HG03457 (cell line): Measurements from ENCODE around the gene ERVW-1.
A peak's percentile ranks its signal among the peaks of the same experiment; 100 is the strongest.
"Not testable (repeated sequence)": the region's sequence is repeated elsewhere in the genome, so short reads cannot be mapped to it uniquely, and the experiment has no call there.

ENCODE experiments used
- ATAC-seq: cut with Tn5 transposase; IDR thresholded peaks from one replicate; pipeline ENCODE4 v1.9.1; 2021; ENCODE audit warnings: moderate number of reproducible peaks; ENCODE audit not compliant: unreplicated experiment

The ERVW-1 gene

GRCh38 chr7:92473989-92474388 lies 3.8 kb downstream of the ERVW-1 start:
- ATAC-seq: not testable (repeated sequence)

- not testable (repeated sequence) for ATAC-seq
Observed at GRCh38 chr7:92468589-92468988, 9.2 kb downstream of the ERVW-1 start.

GRCh38 chr7:92466682-92467081 lies 11.1 kb downstream of the ERVW-1 start:
- ATAC-seq: no peak

- no peak for ATAC-seq
Observed at GRCh38 chr7:92464515-92464914, 13.2 kb downstream of the ERVW-1 start.

GRCh38 chr7:92462560-92462959 lies 15.2 kb downstream of the ERVW-1 start:
- ATAC-seq: no peak

GRCh38 chr7:92461027-92462003 lies 16.4 kb downstream of the ERVW-1 start:
- ATAC-seq: peak; percentile 57

GRCh38 chr7:92460510-92460909 lies 17.2 kb downstream of the ERVW-1 start:
- no peak for ATAC-seq

GRCh38 chr7:92460109-92460508 lies 17.6 kb downstream of the ERVW-1 start:
- no peak for ATAC-seq

GRCh38 chr7:92456236-92456635 lies 21.5 kb downstream of the ERVW-1 start:
- ATAC-seq: no peak

GRCh38 chr7:92451645-92452044 lies 26.1 kb downstream of the ERVW-1 start:
- ATAC-seq: no peak

GRCh38 chr7:92448205-92448747 lies 29.5 kb downstream of the ERVW-1 start:
- ATAC-seq: peak; percentile 44

- peak; percentile 88 for ATAC-seq
Observed at GRCh38 chr7:92447345-92448204, 30.2 kb downstream of the ERVW-1 start, which contains the start of gene GATAD1. Gene GATAD1 (plus strand): TSS chr7:92447482. CDS start chr7:92447730, 248 bp downstream.

GRCh38 chr7:92446869-92447344 lies 30.8 kb downstream of the ERVW-1 start:
- no peak for ATAC-seq

- ATAC-seq: not testable (repeated sequence)
Observed at GRCh38 chr7:92442720-92443119, 35.0 kb downstream of the ERVW-1 start.

- no peak for ATAC-seq
Observed at GRCh38 chr7:92437956-92438491, 39.7 kb downstream of the ERVW-1 start.

GRCh38 chr7:92436612-92437445 lies 40.9 kb downstream of the ERVW-1 start:
- no peak for ATAC-seq

- ATAC-seq: no peak
Observed at GRCh38 chr7:92435542-92435941, 42.2 kb downstream of the ERVW-1 start.

- no peak for ATAC-seq
Observed at GRCh38 chr7:92433019-92433418, 44.7 kb downstream of the ERVW-1 start.

GRCh38 chr7:92432299-92432946 lies 45.3 kb downstream of the ERVW-1 start:
- ATAC-seq: no peak
